ENCODE data around the gene MACROD2. TPM values are rescaled to one million over a fixed set of nuclear protein-coding genes. Genes with fewer than 3 reads are reported as not detected.
A peak's percentile ranks its signal among the peaks of the same experiment; 100 is the strongest.

Gene MACROD2
- total RNA-seq, 1 experiment from 2014 or later = 1.6 TPM

- Histone ChIP-seq H4K20me1 (ENCODE audit: control insufficient read depth, insufficient read depth, insufficient read length) (no peaks in the 10 kb centered on the region), H3K56ac (ENCODE audit: insufficient read length, low read depth, low read length) (no peak overlapping the region), H2BK12ac (ENCODE audit: insufficient read length, low read depth, low read length) (no peak overlapping the region), H4K91ac (ENCODE audit: insufficient read length, low read depth, low read length) (no peak overlapping the region), H3K27me3 (ENCODE audit: insufficient read depth, low read length) (no peaks in the 10 kb centered on the region), H2BK20ac (ENCODE audit: low read depth, low read length, poor library complexity, severe bottlenecking) (no peak overlapping the region), H3K9ac (ENCODE audit: extremely low read depth, insufficient read length, low read length) (no peak overlapping the region), H3K23ac (ENCODE audit: insufficient read length, low read depth, low read length) (no peak overlapping the region), H3K18ac (ENCODE audit: insufficient read length, low read depth, low read length) (no peak overlapping the region), H3K4me1 (ENCODE audit: insufficient read depth, low read length) (peaks cover 14% of the 10 kb centered on the region), H3K23me2 (ENCODE audit: insufficient read length, low read depth, low read length, poor library complexity, severe bottlenecking) (no peaks in the 10 kb centered on the region), H3K4ac (ENCODE audit: low read depth, low read length) (no peak overlapping the region), H4K5ac (ENCODE audit: insufficient read length, low read depth, low read length) (no peak overlapping the region), H3K27ac (ENCODE audit: insufficient read length, low read depth, low read length) (no peak overlapping the region), H3K79me2 (ENCODE audit: insufficient read depth, low read length) (no peaks in the 10 kb centered on the region), H2AFZ (ENCODE audit: low read length) (no peak overlapping the region), H4K8ac (replicated peaks; ENCODE audit: insufficient read length, low read depth, low read length) (no peak overlapping the region), H3K4me2 (ENCODE audit: insufficient read depth, insufficient read length, low read length) (no peak overlapping the region), H3T11ph (ENCODE audit: low read length) (no peak overlapping the region), H3K79me1 (ENCODE audit: insufficient read depth, low read depth, low read length, poor library complexity, severe bottlenecking) (no peaks in the 10 kb centered on the region), H3K9me3 (ENCODE audit: control insufficient read depth, low read depth, low read length) (no peaks in the 10 kb centered on the region), H2BK15ac (ENCODE audit: low read depth, low read length) (no peak overlapping the region), H3K14ac (ENCODE audit: insufficient read depth, low read length) (peak overlapping the region; percentile 25; the same call in 1 of the 2 replicates), H2AK5ac (ENCODE audit: insufficient read length, low read length) (no peak overlapping the region), H2BK120ac (ENCODE audit: low read depth, low read length, poor library complexity, severe bottlenecking) (no peak overlapping the region), H2BK5ac (ENCODE audit: insufficient read length, low read length) (no peak overlapping the region)
- H3K4me3 Mint-ChIP-seq = no peak overlapping the region
- no peaks in the 10 kb centered on the region; a peak in 2 of 7 replicates for H3K36me3 Mint-ChIP-seq (ENCODE audit: insufficient read depth in 1 of 3, low read depth in 3 of 3)
- DNase-seq = no peak
- H3K4me1 Mint-ChIP-seq = peaks cover 54 to 56% of the 10 kb centered on the region in 2 experiments
- H3K9me3 Mint-ChIP-seq = no peaks in the 10 kb centered on the region; a peak in 1 of 5 replicates
- H3K27ac Mint-ChIP-seq = peak overlapping the region in 2 of 3 experiments; percentile 60 to 78; a peak in 3 of 7 replicates
- TF ChIP-seq CTCF (conservative IDR thresholded peaks at IDR 0.05) = no peak
- no peaks in the 10 kb centered on the region for H3K27me3 Mint-ChIP-seq (ENCODE audit: low read depth)
- WGBS (ENCODE audit: extremely low coverage, insufficient read length, low lambda C conversion rate) = no CpG with 5 or more reads among the region's 1 CpG
These were observed 952.2 kb downstream of the MACROD2 start for GRCh38 chr20:14947536-14947935.

All from H9 (cell line).